Stimulated activated naive CD4-positive, alpha-beta T cell (primary cell): ENCODE data around the gene ASS1.

Experiments
- DNase-seq, 6 experiments: peaks; one replicate each; lab custom pipeline; 2025; lab: John Stamatoyannopoulos, UW

Gene ASS1

GRCh38 chr9:130498298-130498917 is 53.6 kb downstream of the ASS1 start:
- no peak for DNase-seq

- no peak for DNase-seq
Measured at GRCh38 chr9:130498918-130499698, 54.3 kb downstream of the ASS1 start.

GRCh38 chr9:130499804-130500263 is 55.1 kb downstream of the ASS1 start:
- no peak for DNase-seq

GRCh38 chr9:130500340-130501180 is 55.8 kb downstream of the ASS1 start:
- no peak for DNase-seq

GRCh38 chr9:130501639-130502038 is 56.9 kb downstream of the ASS1 start:
- no peak for DNase-seq

GRCh38 chr9:130508218-130508617 is 63.5 kb downstream of the ASS1 start:
- DNase-seq: no peak

GRCh38 chr9:130512199-130512598 is 67.4 kb downstream of the ASS1 start:
- no peak for DNase-seq

GRCh38 chr9:130513078-130513477 is 68.3 kb downstream of the ASS1 start:
- DNase-seq: no peak

GRCh38 chr9:130518233-130518632 is 73.5 kb downstream of the ASS1 start:
- DNase-seq: no peak

- no peak for DNase-seq
Measured at GRCh38 chr9:130518943-130519799, 74.4 kb downstream of the ASS1 start.

- no peak for DNase-seq
Measured at GRCh38 chr9:130519927-130520326, 75.2 kb downstream of the ASS1 start.

- DNase-seq: no peak
Measured at GRCh38 chr9:130521715-130522114, 77.0 kb downstream of the ASS1 start.

GRCh38 chr9:130522233-130522808 is 77.6 kb downstream of the ASS1 start:
- no peak for DNase-seq

- DNase-seq: no peak
Measured at GRCh38 chr9:130523921-130524320, 79.2 kb downstream of the ASS1 start.

- DNase-seq: no peak
Measured at GRCh38 chr9:130526193-130526853, 81.6 kb downstream of the ASS1 start.

- no peak for DNase-seq
Measured at GRCh38 chr9:130526854-130527650, 82.3 kb downstream of the ASS1 start.

- DNase-seq: no peak
Measured at GRCh38 chr9:130527651-130528310, 83.0 kb downstream of the ASS1 start.

- no peak for DNase-seq
Measured at GRCh38 chr9:130528674-130529073, 83.9 kb downstream of the ASS1 start.

GRCh38 chr9:130530938-130531337 is 86.2 kb downstream of the ASS1 start:
- no peak for DNase-seq
